PFSK-1 (cell line): Measurements from ENCODE around the gene SORL1-AS1.

Experiments used
- FOXP2 ChIP-seq: optimal IDR thresholded peaks from 2 replicates; pipeline ENCODE3; 2011; ENCODE audit warnings: borderline replicate concordance, control low read depth, inconsistent platforms; ENCODE audit not compliant: insufficient read depth; ENCODE audit errors: extremely low read length, extremely low read depth
- POLR2AphosphoS5 ChIP-seq: IDR thresholded peaks from 2 replicates; pipeline ENCODE4 v1.6.1; 2012; ENCODE audit warnings: low read depth, mild to moderate bottlenecking, control low read depth, low read length, moderate library complexity
- REST ChIP-seq, 2 experiments: IDR thresholded peaks; 2 replicates each; pipeline versions ENCODE4 v1.6.1 to v1.8.0; 2011 to 2012; ENCODE audit warnings: low read depth in 2 of 2, low read length in 2 of 2, control low read depth in 1 of 2, inconsistent platforms in 1 of 2, mild to moderate bottlenecking in 1 of 2, moderate library complexity in 1 of 2; ENCODE audit not compliant: insufficient read depth in 1 of 2
- SIN3A ChIP-seq: IDR thresholded peaks from 2 replicates; pipeline ENCODE4 v1.6.1; 2012; ENCODE audit warnings: mild to moderate bottlenecking, low read length, moderate library complexity, borderline replicate concordance; ENCODE audit not compliant: insufficient read depth
- TAF1 ChIP-seq: IDR thresholded peaks from 2 replicates; pipeline ENCODE4 v1.6.1; 2012; ENCODE audit warnings: low read length, control low read depth, borderline replicate concordance; ENCODE audit not compliant: insufficient read depth

The SORL1-AS1 gene

GRCh38 chr11:121488170-121488569 is 35.4 kb upstream of the SORL1-AS1 start:
- TF ChIP-seq POLR2AphosphoS5, result no peak
- TF ChIP-seq REST (IDR thresholded peaks at IDR 0.05; ENCODE audit: insufficient read depth in 1 of 2, low read depth in 2 of 2, low read length in 2 of 2), result no peak
- no peak for TF ChIP-seq FOXP2
- no peak for TF ChIP-seq TAF1
- no peak for TF ChIP-seq SIN3A

- TF ChIP-seq POLR2AphosphoS5 (no peak), SIN3A (no peak), FOXP2 (no peak), TAF1 (no peak), REST (IDR thresholded peaks at IDR 0.05; ENCODE audit: insufficient read depth in 1 of 2, low read depth in 2 of 2, low read length in 2 of 2) (no peak)
Observed at GRCh38 chr11:121487191-121487590, 34.4 kb upstream of the SORL1-AS1 start.

DNA sequence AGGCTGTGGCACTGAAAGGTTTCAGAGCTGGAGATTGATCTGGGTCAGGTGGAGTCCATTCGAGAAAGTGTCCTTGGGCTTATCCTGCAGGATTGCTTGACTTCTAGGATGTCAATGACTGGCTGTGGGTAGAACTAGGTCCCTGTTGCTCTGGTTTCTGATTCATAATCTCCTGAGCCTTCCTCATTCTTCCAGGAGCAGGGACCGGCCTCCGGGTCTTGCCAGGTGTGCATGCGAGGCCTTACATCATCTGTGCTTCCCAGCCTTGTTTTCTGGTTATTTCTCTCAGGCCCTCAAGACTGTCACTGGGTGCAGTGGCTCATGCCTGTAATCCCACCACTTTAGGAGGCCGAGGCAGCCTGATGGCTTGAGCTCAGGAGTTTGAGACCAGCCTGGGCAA is 33.3 kb upstream of the SORL1-AS1 start:
- TF ChIP-seq TAF1 (no peak), SIN3A (no peak), FOXP2 (no peak), POLR2AphosphoS5 (no peak), REST (IDR thresholded peaks at IDR 0.05; ENCODE audit: insufficient read depth in 1 of 2, low read depth in 2 of 2, low read length in 2 of 2) (no peak)

DNA sequence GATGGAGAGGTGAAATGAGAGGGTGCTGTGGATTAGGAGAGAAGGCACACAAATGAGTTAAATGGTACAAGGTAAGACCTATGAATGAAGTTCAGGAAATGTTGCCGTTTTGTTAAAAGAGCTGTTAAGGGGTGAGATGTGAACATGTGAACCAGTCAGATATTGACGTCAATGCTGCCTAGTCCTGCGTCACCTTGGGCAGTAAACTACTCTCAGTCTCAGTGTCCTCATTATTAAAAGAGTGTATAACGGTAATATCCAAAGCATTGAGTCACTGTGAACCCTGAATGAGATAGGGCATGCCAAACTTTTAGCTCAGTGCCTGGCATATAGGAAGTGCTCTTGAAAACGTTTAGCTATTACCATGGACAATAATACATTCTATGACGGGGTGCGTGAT is 32.4 kb upstream of the SORL1-AS1 start:
- TF ChIP-seq TAF1, result no peak
- no peak for TF ChIP-seq SIN3A
- no peak for TF ChIP-seq POLR2AphosphoS5
- no peak for TF ChIP-seq FOXP2
- no peak for TF ChIP-seq REST (IDR thresholded peaks at IDR 0.05; ENCODE audit: insufficient read depth in 1 of 2, low read depth in 2 of 2, low read length in 2 of 2)

DNA sequence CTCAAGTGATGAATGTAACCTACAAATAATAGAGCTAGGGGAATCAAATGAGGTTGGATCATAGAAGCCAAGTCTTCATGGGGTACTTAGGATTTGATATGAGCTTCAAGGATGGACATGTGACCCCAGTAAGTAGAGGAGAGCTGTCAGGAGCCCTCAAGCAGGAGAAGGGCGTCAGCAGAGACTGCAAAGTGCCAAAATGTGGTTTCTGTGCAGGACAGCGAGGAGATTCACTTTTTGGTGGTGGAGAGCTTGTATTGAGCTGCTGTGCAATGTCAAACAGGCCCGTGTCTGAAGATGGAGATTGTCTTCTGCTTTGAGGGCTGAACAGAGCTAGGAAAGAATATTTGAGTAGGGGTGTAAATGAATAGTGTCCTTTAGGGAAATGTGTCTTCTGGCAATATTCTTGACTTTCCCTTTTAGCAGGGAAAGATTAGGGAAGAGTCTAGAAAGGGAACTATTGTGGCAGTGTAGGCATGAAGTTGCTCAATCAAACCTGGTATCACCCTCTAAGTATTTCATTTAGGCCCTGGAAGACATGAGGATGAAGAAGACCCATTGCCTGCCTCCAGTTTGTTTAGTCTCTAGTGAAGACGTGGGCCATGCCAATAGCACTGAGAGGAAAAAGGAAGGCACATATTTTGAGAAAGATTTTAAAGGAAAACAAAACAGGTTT is 31.2 kb upstream of the SORL1-AS1 start:
- no peak for TF ChIP-seq FOXP2
- no peak for TF ChIP-seq REST (IDR thresholded peaks at IDR 0.05; ENCODE audit: insufficient read depth in 1 of 2, low read depth in 2 of 2, low read length in 2 of 2)
- no peak for TF ChIP-seq SIN3A
- TF ChIP-seq TAF1, result no peak
- TF ChIP-seq POLR2AphosphoS5, result no peak
